Retina (tissue), 1 donor: ENCODE results near the gene L3MBTL4.

ENCODE experiments used
- DNase-seq: peaks from one replicate; pipeline ENCODE4 v3.0.0-alpha.2; 2016

L3MBTL4 gene

DNA sequence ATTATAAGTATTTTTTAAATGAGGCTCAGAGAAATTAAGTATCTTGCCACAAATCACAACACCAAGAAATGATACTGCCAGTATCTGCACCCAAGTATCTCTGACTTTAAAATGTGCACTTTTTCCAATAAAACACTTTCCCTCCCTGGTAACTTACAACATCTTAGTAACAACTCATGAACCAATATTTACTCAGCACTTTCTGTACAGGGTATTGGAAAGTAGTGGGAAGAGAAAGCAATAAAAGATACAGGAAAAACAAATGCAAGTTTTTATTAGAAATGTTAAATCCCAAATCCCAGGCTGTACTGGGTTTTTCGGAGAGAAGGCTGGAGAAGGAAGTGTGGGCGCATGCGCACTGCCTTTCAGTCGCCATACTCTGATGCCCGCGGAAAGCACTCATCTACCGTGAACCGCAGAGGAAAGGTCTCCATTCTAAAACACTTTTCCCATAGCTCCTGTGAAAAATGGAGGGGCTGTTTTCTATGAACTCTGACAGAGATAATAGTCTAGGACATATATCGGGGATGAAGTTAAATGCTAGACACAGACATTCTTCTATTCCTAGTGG, 52.1 kb downstream of the L3MBTL4 start:
- no peak for DNase-seq

DNA sequence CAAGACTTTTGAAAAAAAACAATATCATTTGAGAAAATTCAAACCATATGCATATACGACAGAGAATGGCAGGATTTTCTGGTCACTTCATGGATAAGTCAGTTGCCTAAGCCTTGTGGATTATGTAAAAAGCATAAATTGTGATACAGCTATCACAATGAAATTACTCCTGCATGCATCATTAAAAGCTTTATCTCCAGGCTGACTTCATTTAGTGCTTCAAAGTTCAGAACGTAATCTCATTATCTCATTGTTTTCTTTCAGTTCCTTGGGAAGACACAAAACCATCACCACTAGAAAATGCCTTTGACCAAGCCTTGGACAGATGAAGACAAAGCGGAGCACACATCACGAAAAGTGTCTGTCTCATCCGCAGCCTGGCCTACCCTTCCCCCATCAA, 57.0 kb downstream of the L3MBTL4 start:
- no peak for DNase-seq

DNA sequence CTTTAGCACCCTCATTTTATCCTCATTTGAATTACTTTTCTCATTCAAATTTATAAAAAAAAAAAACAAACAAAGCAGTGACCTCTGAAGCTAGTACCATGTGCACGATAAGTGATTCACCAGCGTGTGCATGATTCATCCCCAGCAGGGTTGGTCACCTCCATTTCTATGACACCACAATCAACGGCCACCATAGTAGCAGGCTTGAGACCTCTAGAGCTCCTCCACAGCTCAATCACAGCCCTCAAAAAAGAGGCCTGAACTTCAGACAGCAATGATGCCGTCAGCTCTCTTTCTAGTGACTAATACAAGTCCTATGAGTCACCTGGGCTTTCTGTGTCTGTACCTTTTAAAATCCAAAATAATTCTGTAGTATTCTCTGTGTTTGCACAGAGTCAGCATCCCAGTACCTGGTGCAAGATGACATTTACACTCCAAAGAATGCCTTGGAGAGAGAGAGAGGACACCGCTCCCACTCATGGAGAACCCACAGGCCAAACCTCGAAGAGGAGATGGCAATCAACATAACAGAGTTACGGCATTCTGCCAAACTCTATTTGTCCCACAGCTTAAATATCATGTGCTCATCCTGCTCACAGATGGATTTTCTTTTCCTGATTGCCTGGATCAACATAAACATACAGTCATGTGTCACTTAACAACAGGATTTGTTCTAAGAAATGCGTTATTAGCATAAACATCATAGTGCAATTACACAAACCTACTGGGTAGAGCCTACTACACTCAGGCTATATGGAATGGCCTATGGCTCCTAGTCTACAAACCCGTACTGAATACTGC, 58.7 kb downstream of the L3MBTL4 start:
- DNase-seq = no peak

DNA sequence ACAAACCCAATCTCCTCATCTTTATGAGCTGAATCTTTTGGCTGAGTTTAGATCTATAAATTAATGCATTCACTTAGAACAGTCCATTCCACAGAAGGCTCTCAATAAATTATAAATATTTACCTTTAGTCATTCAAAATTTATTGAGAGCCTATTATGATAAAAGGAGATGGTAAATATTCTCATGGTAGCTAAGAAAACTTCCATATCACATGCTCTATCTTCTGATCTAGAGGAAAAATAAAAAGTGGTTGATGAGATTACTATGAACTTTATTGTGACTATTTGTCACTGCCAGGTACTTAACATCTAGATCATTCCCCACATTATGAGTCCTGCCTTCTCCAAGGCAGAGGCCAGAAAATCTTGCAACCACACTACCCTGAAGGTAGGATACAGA, 62.4 kb downstream of the L3MBTL4 start:
- no peak for DNase-seq

DNA sequence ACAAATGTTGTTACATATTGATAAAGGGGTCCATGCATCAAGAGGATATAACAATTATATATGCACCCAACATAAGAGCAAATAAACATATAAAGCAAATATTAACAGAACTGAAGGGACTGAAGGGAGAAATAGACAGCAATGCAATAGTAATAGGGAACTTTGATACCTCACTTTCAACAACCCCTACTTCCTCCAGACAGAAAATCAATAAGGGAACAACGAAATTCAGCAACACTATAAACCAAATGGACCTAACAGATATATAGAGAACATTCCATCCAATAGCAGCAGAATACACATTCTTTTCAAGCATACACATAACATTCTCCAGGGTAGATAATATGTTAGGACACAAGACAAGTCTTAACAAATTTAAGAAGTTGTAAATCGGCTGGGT, 71.7 kb downstream of the L3MBTL4 start:
- no peak for DNase-seq

DNA sequence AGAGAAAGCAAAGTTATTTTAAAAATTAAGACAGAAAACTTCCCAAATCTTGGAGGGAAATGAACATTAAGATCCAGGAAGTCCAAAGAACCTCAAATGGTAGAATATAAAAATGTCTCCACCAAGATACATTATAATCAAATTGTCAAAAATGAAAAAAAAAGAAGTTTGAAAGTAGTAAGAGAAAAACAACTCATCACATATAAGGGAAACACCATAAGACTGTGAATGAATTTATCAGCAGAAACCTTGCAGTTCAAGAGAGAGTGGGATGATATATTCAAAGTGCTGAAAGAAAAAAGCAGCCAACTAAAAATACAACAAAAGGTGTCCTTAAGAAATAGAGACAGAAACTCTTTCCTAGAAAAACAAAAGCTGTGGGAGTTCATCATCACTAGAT, 73.0 kb downstream of the L3MBTL4 start:
- no peak for DNase-seq

DNA sequence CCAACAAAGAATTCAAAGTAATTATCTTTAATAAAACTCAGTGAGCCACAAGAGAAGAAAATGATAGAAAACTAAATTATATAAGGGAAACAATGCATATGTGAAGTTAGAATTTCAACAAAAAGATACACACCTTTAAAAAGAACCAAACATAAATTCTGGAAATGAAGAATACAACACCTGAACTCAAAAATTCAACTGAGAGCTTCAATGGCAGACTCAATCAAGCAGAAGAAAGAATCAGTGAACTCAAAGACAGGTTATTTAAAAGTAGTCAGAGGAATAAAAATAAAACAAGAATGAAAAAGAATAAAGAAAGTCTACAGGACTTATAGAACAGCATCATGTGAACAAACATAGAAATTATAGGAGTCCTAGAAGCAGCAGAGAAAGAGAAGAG, 73.4 kb downstream of the L3MBTL4 start:
- DNase-seq = no peak

DNA sequence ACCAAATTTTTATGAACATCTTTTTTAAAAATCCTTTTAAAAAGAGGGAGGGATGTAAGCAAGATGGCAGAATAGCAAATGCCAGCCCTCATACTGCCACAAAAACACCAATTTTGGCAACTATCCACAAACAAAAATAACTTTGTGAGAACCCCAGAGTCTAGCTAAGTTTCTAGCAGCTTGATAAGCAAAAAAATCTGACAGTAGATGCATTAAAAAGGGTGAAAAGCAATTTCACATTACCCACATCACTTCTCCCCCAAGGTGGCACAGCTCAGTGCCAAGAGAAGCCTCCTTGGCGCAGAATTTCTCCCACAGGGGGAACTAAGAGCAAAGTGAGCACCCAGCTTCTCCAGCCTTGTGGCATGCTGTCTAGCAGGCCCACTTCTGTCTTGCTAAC, 74.6 kb downstream of the L3MBTL4 start:
- DNase-seq = no peak

DNA sequence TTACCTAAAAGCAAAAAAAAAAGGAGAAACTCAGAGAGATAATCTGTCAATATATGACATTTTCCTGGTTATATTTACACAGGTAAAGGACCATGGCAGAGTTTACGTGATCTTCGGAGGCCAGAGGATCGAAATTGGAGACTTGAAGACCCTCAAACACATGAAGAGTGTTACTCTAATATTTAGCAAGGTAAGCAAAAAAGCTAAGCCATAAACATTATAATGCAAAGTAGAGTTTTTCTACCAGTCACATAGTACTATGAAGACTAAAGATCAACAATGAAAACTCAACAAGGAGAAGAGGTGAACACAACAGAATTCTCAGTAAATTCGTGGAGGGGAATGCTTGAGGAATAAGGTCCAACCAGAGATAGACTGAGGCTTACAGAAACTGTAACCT, 78.5 kb downstream of the L3MBTL4 start:
- no peak for DNase-seq

DNA sequence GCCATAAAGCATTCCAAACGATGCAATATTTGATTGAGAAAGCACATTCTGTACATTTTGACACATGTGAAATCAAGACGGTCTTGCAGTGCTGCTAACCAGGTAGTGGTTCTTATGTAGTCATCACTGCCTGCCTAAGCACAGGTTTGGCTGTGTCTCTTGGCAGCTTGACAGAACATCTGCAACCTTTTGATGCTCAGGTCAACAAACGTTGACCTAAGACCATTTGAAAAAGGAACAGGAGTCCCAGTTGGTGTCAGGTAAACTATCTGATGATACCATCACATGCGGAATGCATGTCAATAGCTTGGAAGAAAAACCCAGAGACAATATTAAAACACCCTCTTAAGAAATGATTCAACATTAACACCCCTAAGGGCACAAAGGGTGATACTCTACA, 80.7 kb downstream of the L3MBTL4 start:
- DNase-seq = no peak

DNA sequence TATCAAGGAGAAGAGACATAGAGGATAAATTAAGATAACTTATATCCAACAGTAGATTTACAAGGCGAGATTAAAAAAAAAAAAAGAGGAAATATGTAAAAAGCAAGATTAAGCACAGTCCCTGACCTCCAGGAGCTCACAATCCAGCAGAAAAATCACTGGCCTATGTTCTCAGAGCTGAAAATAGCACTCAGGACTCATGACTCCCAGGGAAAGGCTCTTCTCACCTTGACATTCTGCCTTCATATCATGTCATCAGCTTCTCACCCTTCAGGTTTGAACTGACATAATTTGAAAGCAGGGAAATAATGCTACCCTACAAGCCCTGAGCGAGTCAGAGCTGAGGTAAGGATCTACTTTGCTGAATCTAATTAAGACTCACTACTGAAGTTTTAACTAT, 82.8 kb downstream of the L3MBTL4 start:
- no peak for DNase-seq

DNA sequence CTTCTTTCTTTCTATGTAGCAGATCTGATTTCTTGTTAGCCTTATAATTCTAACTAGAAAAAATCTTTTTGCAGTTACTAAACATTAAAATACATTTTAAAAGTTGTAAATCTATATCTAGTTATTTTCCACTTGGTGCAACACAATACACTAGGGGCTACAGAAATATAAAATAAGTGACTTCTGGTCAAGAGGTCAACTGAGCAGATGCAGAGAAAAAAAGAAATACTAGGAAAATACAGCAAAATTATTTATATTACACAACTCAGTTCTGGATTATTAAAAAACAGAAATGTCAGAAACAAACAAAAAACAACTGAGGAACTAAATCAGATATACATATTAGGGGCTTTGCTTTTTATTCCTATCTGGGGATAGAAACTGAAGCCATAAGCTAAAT, 83.9 kb downstream of the L3MBTL4 start:
- DNase-seq = no peak

DNA sequence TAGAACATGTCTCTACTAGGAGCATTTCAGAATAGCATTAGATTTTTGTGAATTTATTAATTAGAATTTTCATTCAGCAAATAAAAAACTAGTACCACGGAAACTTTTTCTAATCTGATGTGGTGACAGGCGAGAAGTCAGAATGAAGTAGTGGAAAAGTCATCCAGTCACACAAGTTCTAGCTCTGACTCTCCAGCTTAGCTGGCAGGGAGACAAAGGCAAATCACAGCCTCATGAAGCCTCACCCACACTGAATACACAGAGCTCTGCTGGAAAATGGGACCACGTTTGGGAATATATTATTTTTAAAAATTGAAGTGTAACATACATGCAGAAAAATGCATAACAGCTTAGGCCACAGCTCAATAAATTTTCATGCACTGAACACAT, 86.1 kb downstream of the L3MBTL4 start:
- DNase-seq = no peak

DNA sequence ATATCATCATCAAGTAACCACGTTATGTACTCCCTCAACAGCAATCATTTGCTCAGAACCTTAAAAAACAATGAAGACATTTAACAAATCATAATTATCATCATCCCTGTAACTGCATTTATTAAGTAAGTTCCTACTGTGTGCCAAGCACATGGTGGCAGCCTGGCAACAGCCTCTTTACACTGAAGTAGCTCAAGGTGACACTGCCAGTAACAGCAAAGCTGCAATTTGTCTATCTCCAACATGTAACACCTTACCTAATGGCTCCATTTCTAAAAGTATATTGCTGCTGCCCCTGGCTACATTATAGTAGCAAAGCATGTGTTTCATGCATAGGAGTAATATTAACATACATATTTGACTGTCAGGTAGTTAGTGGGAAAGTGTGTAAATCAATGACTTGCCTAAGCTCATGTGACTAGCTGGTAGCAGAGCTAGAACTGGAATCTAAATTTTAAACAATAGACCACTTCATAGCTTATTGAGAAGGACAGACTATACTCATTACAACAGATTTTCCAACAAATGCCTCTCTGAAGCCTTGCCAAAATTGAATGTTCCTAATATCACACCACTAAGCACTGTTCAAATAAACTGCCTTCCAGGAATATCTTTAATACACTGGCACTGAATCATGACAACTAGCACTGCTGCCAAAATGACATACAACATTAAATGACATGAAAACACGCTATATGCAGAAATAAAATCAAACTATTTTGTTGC, 86.7 kb downstream of the L3MBTL4 start:
- no peak for DNase-seq

DNA sequence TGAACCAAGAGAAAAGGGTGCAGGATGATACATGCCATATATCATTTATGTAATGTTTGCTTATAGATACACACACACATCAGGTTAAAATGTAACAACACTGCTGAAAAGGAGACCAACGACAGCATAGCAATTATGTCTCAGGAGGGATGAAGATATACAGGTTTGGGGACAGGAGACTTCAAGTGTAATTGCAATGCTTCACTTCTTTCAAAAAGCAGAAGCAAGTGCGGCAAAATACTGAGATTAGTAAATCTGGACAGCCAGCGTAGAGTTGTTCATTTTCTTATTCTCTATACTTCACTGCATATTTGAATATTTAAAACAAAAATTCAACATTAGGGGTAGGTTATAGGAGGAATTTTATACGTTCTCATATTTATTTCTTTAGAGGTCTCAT, 87.2 kb downstream of the L3MBTL4 start:
- DNase-seq = no peak

DNA sequence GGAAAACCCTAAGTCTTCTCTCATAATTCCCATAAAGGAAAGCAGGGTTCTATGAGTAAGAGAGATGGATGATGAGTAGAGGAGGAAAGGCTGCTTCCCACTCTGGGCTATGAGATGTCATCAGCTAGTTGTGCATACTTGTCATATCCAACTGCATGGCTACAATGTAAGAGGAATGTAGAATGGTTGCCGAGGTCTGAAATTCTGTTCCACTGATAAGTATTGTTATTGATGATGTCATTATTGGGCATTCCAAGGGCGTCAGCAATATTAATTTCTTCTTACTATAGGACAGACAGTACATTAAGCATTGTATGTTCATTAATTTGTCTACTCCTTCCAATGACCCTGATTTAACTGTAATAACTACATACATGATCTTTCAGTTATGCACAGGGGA, 88.1 kb downstream of the L3MBTL4 start:
- no peak for DNase-seq

DNA sequence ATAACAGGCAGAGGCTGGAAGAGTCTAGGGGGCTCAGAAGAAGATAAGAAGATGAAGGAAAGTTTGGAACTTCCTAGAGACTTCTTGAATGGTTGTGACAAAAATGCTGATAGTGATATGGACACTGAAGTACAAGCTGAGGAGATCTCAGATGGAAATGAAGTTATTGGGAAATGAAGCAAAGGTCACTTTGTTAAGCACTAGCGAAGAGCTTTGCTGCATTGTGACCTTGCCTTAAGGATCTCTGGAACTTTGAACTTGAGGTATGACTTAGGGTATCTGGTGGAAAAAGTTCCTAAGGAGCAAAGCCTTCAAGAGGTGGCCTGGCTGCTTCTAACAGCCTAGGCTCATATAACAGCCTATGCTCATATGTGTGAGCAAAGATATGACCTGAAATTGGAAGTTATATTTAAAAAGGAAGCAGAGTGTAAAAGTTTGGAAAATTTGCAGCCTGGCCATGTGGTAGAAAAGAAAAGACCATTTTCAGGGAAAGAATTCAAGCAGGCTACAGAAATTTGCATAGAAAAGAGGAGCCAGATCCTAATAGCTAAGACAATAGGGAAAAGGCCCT, 91.3 kb downstream of the L3MBTL4 start:
- no peak for DNase-seq

DNA sequence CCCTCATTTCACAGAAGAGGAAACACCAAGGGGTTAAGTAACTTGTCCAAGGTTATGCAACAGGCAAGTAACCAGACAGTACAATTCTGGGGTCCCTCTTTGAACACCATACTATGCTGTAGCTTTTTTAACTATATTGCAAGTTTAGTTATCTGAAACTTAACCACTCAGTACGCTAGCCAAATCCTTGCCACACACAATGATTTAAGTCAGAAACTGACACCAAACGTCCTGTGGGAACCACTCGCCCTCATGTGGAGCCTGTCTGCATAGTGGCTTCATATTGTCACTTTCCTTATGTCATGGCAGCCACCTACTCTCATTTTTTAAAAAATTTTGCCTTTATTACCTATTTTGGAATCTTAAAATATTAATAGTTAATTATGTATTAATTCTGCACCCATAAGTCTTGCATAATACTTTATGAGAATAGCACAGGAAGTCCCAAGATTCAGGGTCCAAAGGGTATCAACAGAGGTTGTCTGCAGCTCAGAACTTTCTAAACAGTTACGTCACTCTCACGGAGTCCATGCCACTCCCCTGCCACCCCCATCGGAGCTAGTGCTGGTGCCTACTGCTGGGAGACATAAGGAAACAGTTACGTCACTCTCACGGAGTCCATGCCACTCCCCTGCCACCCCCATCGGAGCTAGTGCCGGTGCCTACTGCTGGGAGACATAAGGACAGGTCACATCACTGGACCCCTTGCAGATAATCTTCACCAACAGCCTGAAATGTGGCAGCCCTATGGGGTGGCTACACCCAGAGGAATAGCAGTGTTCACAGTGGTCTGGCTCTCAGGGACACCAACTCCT, 99.0 kb downstream of the L3MBTL4 start:
- DNase-seq = no peak

DNA sequence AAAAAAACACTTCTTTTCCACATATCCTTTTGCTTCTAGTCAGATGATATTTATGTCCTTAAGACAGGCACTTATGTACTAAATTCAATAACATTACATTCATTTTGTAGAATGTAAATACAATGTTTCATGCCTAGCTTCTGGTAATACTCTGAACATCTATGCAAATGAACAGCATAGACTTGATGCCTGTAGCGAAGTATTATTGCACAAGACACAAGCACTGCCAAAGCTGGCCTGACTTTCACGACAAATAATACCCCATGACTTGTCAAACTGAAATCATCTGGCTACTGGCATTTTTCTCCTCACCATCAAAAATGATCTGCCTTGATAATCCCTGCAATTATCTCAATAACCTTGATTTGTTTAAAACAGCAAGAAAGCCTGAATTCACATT, 101.3 kb downstream of the L3MBTL4 start:
- DNase-seq = no peak

DNA sequence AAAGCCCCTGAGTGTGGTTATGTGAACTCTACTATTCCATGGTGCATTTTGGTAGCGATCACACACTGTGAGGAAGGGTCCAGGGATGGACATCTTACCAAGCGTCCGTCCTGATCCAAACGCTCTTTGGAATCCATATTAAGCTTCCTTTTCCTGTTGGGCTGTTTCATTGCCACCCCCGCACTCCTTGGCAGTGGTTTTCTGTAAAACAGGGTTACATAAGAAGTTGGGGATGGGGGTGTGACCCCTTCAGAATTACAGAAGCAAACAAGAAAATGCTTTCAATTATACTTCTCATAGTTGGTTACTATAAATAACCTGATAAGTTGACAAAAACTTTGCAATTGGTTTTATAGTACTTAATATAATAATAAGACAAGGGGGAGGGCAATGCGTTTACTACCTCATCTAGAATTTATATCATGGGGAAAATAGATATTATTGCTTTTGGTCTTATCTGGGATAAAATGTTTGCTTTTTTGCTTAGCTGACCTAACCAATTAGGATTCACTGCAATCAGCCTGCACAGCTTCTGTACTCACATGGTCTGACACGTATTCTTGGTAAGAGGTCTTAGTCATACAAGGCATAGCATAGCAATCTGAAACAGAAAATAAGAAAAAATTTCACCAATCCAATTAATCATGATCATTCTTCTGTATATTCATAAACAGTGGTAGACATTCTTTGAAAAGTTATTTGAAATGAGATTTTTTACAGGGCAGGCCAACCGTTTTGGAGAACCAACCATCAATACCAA, 103.1 kb downstream of the L3MBTL4 start:
- no peak for DNase-seq

DNA sequence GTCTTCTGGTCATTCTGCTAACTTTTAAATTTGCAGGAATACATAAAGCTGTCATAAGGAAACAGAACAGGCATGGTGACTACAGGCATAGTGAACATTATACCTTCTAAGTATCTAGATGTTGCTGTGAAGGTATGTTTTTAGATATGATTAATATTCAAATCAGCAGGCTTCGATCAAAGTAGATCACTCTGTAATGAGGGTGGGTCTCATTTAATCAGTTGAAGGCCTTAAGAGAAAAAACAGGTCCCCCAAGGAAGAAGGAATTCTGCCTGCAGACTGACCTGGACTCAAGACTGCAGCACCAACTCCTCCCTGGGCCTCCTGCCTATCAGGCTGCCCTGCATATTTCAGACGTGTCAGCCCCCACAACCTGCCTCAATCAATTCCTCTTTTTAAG, 104.0 kb downstream of the L3MBTL4 start:
- DNase-seq = no peak

DNA sequence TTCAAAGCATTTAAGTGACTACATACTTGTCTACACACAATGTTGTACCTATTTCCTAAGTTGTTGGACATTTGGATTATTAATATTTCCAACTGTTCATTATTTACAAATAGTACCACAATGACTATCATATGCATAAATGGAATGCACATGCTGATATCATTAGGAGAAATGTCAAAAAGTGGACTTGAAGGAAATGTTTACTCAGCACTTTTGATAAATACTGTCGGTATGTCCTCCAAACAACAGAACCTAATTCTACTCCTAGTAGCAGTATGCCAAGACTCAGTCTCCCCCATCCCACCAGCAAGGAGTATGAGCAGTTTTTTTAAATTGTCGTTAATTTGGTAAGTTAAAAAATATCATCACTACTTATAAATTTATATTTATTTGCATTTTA, 116.8 kb downstream of the L3MBTL4 start:
- no peak for DNase-seq
